Glutamatergic neuron (in vitro differentiated cells): Measurements from ENCODE around the gene SRPK2. TPM values are rescaled to one million over a fixed set of nuclear protein-coding genes. Genes with fewer than 3 reads are reported as not detected.

Experiments used
- DNase-seq: peaks from one replicate; pipeline ENCODE4 v3.0.0; 2022
- H3K27ac Mint-ChIP-seq: one replicate; pipeline ENCODE4 v1.8.0; 2020; ENCODE audit warnings: mild to moderate bottlenecking, mixed read lengths, inconsistent platforms; ENCODE audit not compliant: unreplicated experiment
- H3K27me3 Mint-ChIP-seq: one replicate; pipeline ENCODE4 v1.8.0; 2020; ENCODE audit warnings: mild to moderate bottlenecking, moderate library complexity, mixed read lengths, inconsistent platforms; ENCODE audit not compliant: unreplicated experiment
- H3K36me3 Mint-ChIP-seq: one replicate; pipeline ENCODE4 v1.8.0; 2020; ENCODE audit warnings: mild to moderate bottlenecking, mixed read lengths, inconsistent platforms; ENCODE audit not compliant: unreplicated experiment
- H3K4me1 Mint-ChIP-seq: one replicate; pipeline ENCODE4 v1.8.0; 2020; ENCODE audit warnings: mild to moderate bottlenecking, low read depth, mixed read lengths, inconsistent platforms; ENCODE audit not compliant: unreplicated experiment
- H3K4me3 Mint-ChIP-seq: one replicate; pipeline ENCODE4 v1.8.0; 2020; ENCODE audit warnings: mild to moderate bottlenecking, mixed read lengths, inconsistent platforms; ENCODE audit not compliant: unreplicated experiment
- H3K9me3 Mint-ChIP-seq: one replicate; pipeline ENCODE4 v1.8.0; 2020; ENCODE audit warnings: mild to moderate bottlenecking, moderate library complexity, mixed read lengths, inconsistent platforms; ENCODE audit not compliant: unreplicated experiment
- CTCF ChIP-seq: fragments of 200-600 bp; sonication (generic); IDR thresholded peaks from one replicate; pipeline ENCODE4 v1.5.0; 2021; ENCODE audit not compliant: partially characterized antibody, unreplicated experiment
- total RNA-seq: library from RNA; stranded (reverse); fragmentation: NEBNext Ultra II Directional; extraction: Animal tissue kit (Norgen Biotek cat#: 25700); gene quantifications from one replicate; pipeline ENCODE4 v1.2.1, GENCODE V29; 2021; ENCODE audit not compliant: unreplicated experiment

SRPK2 gene
- total RNA-seq, 1 donor from 2014 or later = 131 TPM

DNA sequence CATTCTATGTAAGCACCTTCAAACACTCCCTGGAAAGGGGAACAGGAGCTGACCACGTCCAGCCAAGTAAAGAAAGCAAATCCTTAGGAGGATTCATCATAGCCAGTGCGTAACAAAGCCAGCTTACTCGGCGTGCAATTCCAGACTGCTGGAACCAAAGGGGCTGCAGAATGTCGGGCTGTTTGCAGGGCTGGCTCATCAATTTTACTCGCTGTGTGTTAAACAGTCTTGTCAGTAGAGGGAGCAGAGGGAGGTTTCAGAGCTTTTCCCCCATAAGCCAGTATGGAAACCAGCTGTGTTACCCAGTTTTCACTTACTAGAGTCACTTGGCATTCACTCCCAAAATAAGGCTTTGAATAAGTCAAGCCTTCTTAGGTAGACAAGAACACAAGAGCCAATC, 247.7 kb downstream of the SRPK2 start:
- Mint-ChIP-seq H3K27me3 (peaks cover 2% of the 10 kb centered on the region), H3K9me3 (peaks cover 5% of the 10 kb centered on the region), H3K4me1 (peaks cover 22% of the 10 kb centered on the region), H3K36me3 (peaks cover 5% of the 10 kb centered on the region), H3K4me3 (no peak overlapping the region), H3K27ac (no peak overlapping the region)
- DNase-seq = peak; percentile 31
- TF ChIP-seq CTCF = no peak

DNA sequence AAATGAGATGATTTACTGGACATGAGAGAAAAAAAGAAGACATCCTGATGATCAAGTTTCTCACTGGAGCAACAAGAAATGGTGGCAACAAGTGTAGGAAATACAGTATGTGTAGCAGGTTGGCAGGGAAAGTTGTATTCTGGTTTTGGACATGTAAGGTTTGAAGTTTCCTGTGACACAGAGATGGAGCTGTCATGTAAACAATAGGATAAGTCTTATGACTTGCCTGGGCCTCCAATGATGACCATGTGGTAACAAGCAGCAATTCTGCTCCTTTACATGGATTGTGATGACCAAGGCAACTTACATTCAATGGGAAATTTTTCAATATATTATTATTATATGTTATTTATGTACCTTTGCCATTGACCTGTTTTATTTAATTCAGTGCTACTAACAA, 249.3 kb downstream of the SRPK2 start:
- Mint-ChIP-seq H3K4me3 (no peak overlapping the region), H3K4me1 (peaks cover 22% of the 10 kb centered on the region), H3K27ac (no peak overlapping the region), H3K9me3 (peaks cover 5% of the 10 kb centered on the region), H3K36me3 (peaks cover 5% of the 10 kb centered on the region), H3K27me3 (peaks cover 2% of the 10 kb centered on the region)
- DNase-seq = no peak
- no peak for TF ChIP-seq CTCF

DNA sequence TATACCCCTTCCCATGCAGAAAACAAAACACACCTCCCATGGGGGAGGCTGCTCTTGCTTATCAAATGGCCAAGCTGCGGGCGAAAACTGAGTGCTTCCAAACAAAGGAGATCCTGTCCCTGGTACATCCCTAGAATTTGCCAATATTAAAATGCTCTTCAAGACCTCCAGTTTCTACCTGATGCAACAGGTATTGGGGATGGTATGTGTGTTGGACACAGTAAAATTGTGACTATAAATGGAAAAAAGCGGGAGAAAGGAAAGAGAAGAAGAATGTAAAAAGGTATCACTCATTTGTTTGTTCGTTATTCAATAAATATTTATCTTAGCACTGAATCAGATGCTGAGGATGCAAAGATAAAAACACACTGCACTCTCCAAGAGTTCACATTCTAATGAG, 250.8 kb downstream of the SRPK2 start:
- H3K27ac Mint-ChIP-seq = no peak overlapping the region
- H3K4me1 Mint-ChIP-seq = peaks cover 25% of the 10 kb centered on the region
- peaks cover 5% of the 10 kb centered on the region for H3K36me3 Mint-ChIP-seq
- no peak for TF ChIP-seq CTCF
- H3K27me3 Mint-ChIP-seq = peaks cover 3% of the 10 kb centered on the region
- no peak for DNase-seq
- peaks cover 3% of the 10 kb centered on the region for H3K9me3 Mint-ChIP-seq
- no peak overlapping the region for H3K4me3 Mint-ChIP-seq

- H3K4me3 Mint-ChIP-seq = no peak overlapping the region
- no peak overlapping the region for H3K27ac Mint-ChIP-seq
- H3K4me1 Mint-ChIP-seq = peaks cover 26% of the 10 kb centered on the region
- H3K9me3 Mint-ChIP-seq = peaks cover 3% of the 10 kb centered on the region
- no peak for TF ChIP-seq CTCF
- H3K27me3 Mint-ChIP-seq = peaks cover 3% of the 10 kb centered on the region
- DNase-seq = no peak
- peaks cover 5% of the 10 kb centered on the region for H3K36me3 Mint-ChIP-seq
Measured at GRCh38 chr7:105136221-105136620, 252.5 kb downstream of the SRPK2 start.

GRCh38 chr7:105133986-105134655, 254.6 kb downstream of the SRPK2 start:
- Mint-ChIP-seq H3K9me3 (peaks cover 3% of the 10 kb centered on the region), H3K4me3 (no peak overlapping the region), H3K36me3 (peaks cover 5% of the 10 kb centered on the region), H3K4me1 (peaks cover 24% of the 10 kb centered on the region), H3K27me3 (peaks cover 3% of the 10 kb centered on the region), H3K27ac (no peak overlapping the region)
- TF ChIP-seq CTCF = no peak
- DNase-seq = no peak
